A673 (cell line): ENCODE measurements around the gene FHIT. TPM values are rescaled to one million over a fixed set of nuclear protein-coding genes. Genes with fewer than 3 reads are reported as not detected.

ENCODE experiments used
- BruUV-seq: library from RNA; stranded (reverse); fragments of 400-500 nt; replicated peaks from 2 replicates; lab custom pipeline; 2021; lab: Mats Ljungman, UMichigan
- CTCF ChIA-PET: fragments of 300-600 bp; sonication (Branson Sonifier 250); formaldehyde crosslinking; loops from one replicate; lab custom pipeline; 2022; ENCODE audit warnings: antibody characterized with exemption; lab: Charles Lee
- POLR2A ChIA-PET: fragments of 300-600 bp; sonication (Branson Sonifier 250); formaldehyde crosslinking; loops from one replicate; lab custom pipeline; 2022; ENCODE audit warnings: antibody characterized with exemption; ENCODE audit not compliant: low non-redundant PET; lab: Charles Lee
- DNase-seq: peaks from one replicate; pipeline ENCODE4 v3.0.0-alpha.2; 2015; ENCODE audit warnings: low spot score
- H3K27ac ChIP-seq: fragments of 200-600 bp; sonication (generic); 2 replicates; pipeline ENCODE4 v1.5.1; 2016; ENCODE audit warnings: mixed run types, low read depth, mild to moderate bottlenecking, mixed read lengths, antibody characterized with exemption, low read length; ENCODE audit not compliant: poor library complexity, severe bottlenecking
- H3K27me3 ChIP-seq: fragments of 200-600 bp; sonication (generic); replicated peaks from 2 replicates; pipeline ENCODE4 v1.6.1; 2017; ENCODE audit warnings: mixed run types, low read depth, mild to moderate bottlenecking, mixed read lengths, antibody characterized with exemption, low read length; ENCODE audit not compliant: insufficient read depth, poor library complexity
- H3K36me3 ChIP-seq: fragments of 200-600 bp; sonication (generic); 2 replicates; pipeline ENCODE4 v1.6.1; 2016; ENCODE audit warnings: mixed run types, mild to moderate bottlenecking, mixed read lengths, antibody characterized with exemption, low read length; ENCODE audit not compliant: insufficient read depth, poor library complexity, severe bottlenecking
- H3K4me1 ChIP-seq: fragments of 200-600 bp; sonication (generic); 2 replicates; pipeline ENCODE4 v1.6.1; 2017; ENCODE audit warnings: mixed run types, mild to moderate bottlenecking, mixed read lengths, antibody characterized with exemption, low read length; ENCODE audit not compliant: insufficient read depth, poor library complexity, severe bottlenecking
- H3K4me3 ChIP-seq: fragments of 200-600 bp; sonication (generic); 2 replicates; pipeline ENCODE4 v1.5.1; 2016; ENCODE audit warnings: low read depth, mixed run types, mild to moderate bottlenecking, mixed read lengths, low read length; ENCODE audit not compliant: poor library complexity, severe bottlenecking
- H3K9me3 ChIP-seq: fragments of 200-600 bp; sonication (generic); 2 replicates; pipeline ENCODE4 v1.6.1; 2016; ENCODE audit warnings: mixed run types, low read depth, mild to moderate bottlenecking, mixed read lengths, antibody characterized with exemption, low read length; ENCODE audit not compliant: poor library complexity, severe bottlenecking
- CTCF ChIP-seq: fragments of 300-800, 200-600 bp; sonication (generic); conservative IDR thresholded peaks from 2 replicates; pipeline ENCODE4 v1.5.1; 2017; ENCODE audit warnings: low read depth, mild to moderate bottlenecking, antibody characterized with exemption, low read length, moderate library complexity, mixed read lengths
- EZH2 ChIP-seq: fragments of 200-600 bp; sonication (generic); IDR thresholded peaks from 2 replicates; pipeline ENCODE4 v1.6.1; 2017; ENCODE audit warnings: borderline replicate concordance, low read depth, mild to moderate bottlenecking, mixed read lengths, antibody characterized with exemption, low read length; ENCODE audit not compliant: poor library complexity, severe bottlenecking
- intact Hi-C: fragments of 100-400 bp; cut with micrococcal nuclease; formaldehyde crosslinking; loops from one replicate; pipeline ENCODE4 v1.10.0; 2022; ENCODE audit not compliant: unreplicated experiment
- total RNA-seq: library from RNA; stranded (reverse); gene quantifications from 2 replicates; pipeline ENCODE4 v1.2.3, GENCODE V29; 2021

The FHIT gene
- total RNA-seq, 1 experiment from 2014 or later = not detected

GRCh38 chr3:60599586-60599985, 651.7 kb downstream of the FHIT start:
- H3K36me3 ChIP-seq = no peaks in the 10 kb centered on the region
- no TSS peak for BruUV-seq
- POLR2A ChIA-PET = no interaction called here
- intact Hi-C loops = no loop called here
- TF ChIP-seq EZH2 (no peak), CTCF (no peak)
- CTCF ChIA-PET = no interaction called here
- H3K4me3 ChIP-seq = no peak overlapping the region
- H3K9me3 ChIP-seq = no peaks in the 10 kb centered on the region
- H3K27me3 ChIP-seq = no peaks in the 10 kb centered on the region
- H3K27ac ChIP-seq = no peak overlapping the region
- DNase-seq = no peak
- H3K4me1 ChIP-seq = no peaks in the 10 kb centered on the region

DNA sequence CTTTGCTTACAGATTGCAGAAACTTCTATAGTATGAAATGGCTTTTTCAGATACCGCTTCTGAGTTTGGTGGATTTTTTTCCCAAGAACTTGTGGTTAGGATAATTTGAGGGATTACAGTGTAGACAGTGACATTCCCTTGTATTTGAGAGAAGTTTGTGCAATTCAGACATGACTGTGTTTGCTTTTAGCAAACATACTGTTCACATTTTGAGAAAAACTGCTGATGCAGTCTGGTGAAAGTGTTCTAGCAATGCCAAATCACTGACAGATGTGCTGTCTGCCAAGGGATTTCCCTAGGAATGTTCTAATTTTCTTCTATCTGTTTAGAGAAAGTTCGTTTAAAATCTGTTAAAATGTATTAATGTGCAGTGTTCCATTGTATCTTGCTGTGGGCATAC, 652.6 kb downstream of the FHIT start:
- no peaks in the 10 kb centered on the region for H3K36me3 ChIP-seq
- no peaks in the 10 kb centered on the region for H3K4me1 ChIP-seq
- H3K4me3 ChIP-seq = no peak overlapping the region
- H3K27me3 ChIP-seq = no peaks in the 10 kb centered on the region
- CTCF ChIA-PET = no interaction called here
- POLR2A ChIA-PET = no interaction called here
- intact Hi-C loops = no loop called here
- no TSS peak for BruUV-seq
- no peak overlapping the region for H3K27ac ChIP-seq
- DNase-seq = no peak
- H3K9me3 ChIP-seq = no peaks in the 10 kb centered on the region
- TF ChIP-seq CTCF (no peak), EZH2 (no peak)

- Histone ChIP-seq H3K4me3 (no peak overlapping the region), H3K9me3 (no peaks in the 10 kb centered on the region), H3K27ac (no peak overlapping the region), H3K4me1 (no peaks in the 10 kb centered on the region), H3K36me3 (no peaks in the 10 kb centered on the region), H3K27me3 (no peaks in the 10 kb centered on the region)
- TF ChIP-seq CTCF (no peak), EZH2 (no peak)
- intact Hi-C loops = no loop called here
- POLR2A ChIA-PET = no interaction called here
- BruUV-seq = no TSS peak
- CTCF ChIA-PET = no interaction called here
- DNase-seq = no peak
These were observed 657.2 kb downstream of the FHIT start for GRCh38 chr3:60594025-60594424.
